ENCODE measurements around the gene FAM174C. TPM values are rescaled to one million over a fixed set of nuclear protein-coding genes. Genes with fewer than 3 reads are reported as not detected.

FAM174C gene
- total and polyA plus RNA-seq, 2 donors from 2014 or later, result 35.3 to 94.7 TPM

- H3K27me3 ChIP-seq (ENCODE audit: control insufficient read depth, insufficient read depth, low read length), result peaks cover 4% of the 10 kb centered on the region
- no peak overlapping the region for H3K4me3 ChIP-seq (ENCODE audit: low read length in 3 of 3)
- FAIRE-seq (no peak), DNase-seq (peak in 3 of 5 donors; percentile 47 to 73 (median 53))
- no peaks in the 10 kb centered on the region for H3K4me1 ChIP-seq (ENCODE audit: control insufficient read depth in 2 of 3, insufficient read depth in 2 of 3, low read depth in 1 of 3, low read length in 3 of 3)
- no peak for TF ChIP-seq CTCF (IDR thresholded peaks at IDR 0.05; ENCODE audit: borderline replicate concordance, extremely low read depth, insufficient read depth)
- H3K36me3 ChIP-seq (ENCODE audit: control insufficient read depth in 2 of 3, insufficient read depth in 3 of 3, low read length in 3 of 3), result no peaks in the 10 kb centered on the region
- intact Hi-C loops (cut with DNase I), result no loop called here
- H3K9me3 ChIP-seq (ENCODE audit: control insufficient read depth in 2 of 3, insufficient read depth in 1 of 3, low read length in 3 of 3), result no peaks in the 10 kb centered on the region
- H3K9ac ChIP-seq (ENCODE audit: low read length in 3 of 3), result no peak overlapping the region
- H3K27ac ChIP-seq (ENCODE audit: low read depth in 2 of 2, low read length in 2 of 2), result no peak overlapping the region
Observed at GRCh38 chr19:1312767-1313694, 37.7 kb downstream of the FAM174C start.

GRCh38 chr19:1313695-1314613 is 38.6 kb downstream of the FAM174C start:
- FAIRE-seq, result no peak
- H3K27me3 ChIP-seq (ENCODE audit: control insufficient read depth, insufficient read depth, low read length), result peaks cover 4% of the 10 kb centered on the region
- TF ChIP-seq CTCF (IDR thresholded peaks at IDR 0.05; ENCODE audit: borderline replicate concordance, extremely low read depth, insufficient read depth), result no peak

GRCh38 chr19:1315470-1316166 is 40.3 kb downstream of the FAM174C start:
- no peaks in the 10 kb centered on the region for H3K4me1 ChIP-seq (ENCODE audit: control insufficient read depth in 2 of 3, insufficient read depth in 2 of 3, low read depth in 1 of 3, low read length in 3 of 3)
- no peak overlapping the region for H3K9ac ChIP-seq (ENCODE audit: low read length in 3 of 3)
- peak; percentile 62 for TF ChIP-seq CTCF (IDR thresholded peaks at IDR 0.05; ENCODE audit: borderline replicate concordance, extremely low read depth, insufficient read depth)
- H3K27ac ChIP-seq (ENCODE audit: low read depth in 2 of 2, low read length in 2 of 2), result no peak overlapping the region
- no peak for FAIRE-seq
- no peak overlapping the region for H3K4me3 ChIP-seq (ENCODE audit: low read length in 3 of 3)
- intact Hi-C loops (cut with DNase I), result no loop called here
- H3K9me3 ChIP-seq (ENCODE audit: control insufficient read depth in 2 of 3, insufficient read depth in 1 of 3, low read length in 3 of 3), result no peaks in the 10 kb centered on the region
- H3K27me3 ChIP-seq (ENCODE audit: control insufficient read depth, insufficient read depth, low read length), result peaks cover 4% of the 10 kb centered on the region
- DNase-seq, result peak in 1 of 5 donors; percentile 64
- H3K36me3 ChIP-seq (ENCODE audit: control insufficient read depth in 2 of 3, insufficient read depth in 3 of 3, low read length in 3 of 3), result no peaks in the 10 kb centered on the region

More at GRCh38 chr19:1313695-1314613, 38.6 kb downstream of the FAM174C start:
- no peaks in the 10 kb centered on the region for H3K9me3 ChIP-seq (ENCODE audit: control insufficient read depth in 2 of 3, insufficient read depth in 1 of 3, low read length in 3 of 3)
- no peaks in the 10 kb centered on the region for H3K4me1 ChIP-seq (ENCODE audit: control insufficient read depth in 2 of 3, insufficient read depth in 2 of 3, low read depth in 1 of 3, low read length in 3 of 3)
- H3K4me3 ChIP-seq (ENCODE audit: low read length in 3 of 3), result no peak overlapping the region
- no peak overlapping the region for H3K9ac ChIP-seq (ENCODE audit: low read length in 3 of 3)
- no peak overlapping the region for H3K27ac ChIP-seq (ENCODE audit: low read depth in 2 of 2, low read length in 2 of 2)
- intact Hi-C loops (cut with DNase I), result no loop called here
- DNase-seq, result no peak
- H3K36me3 ChIP-seq (ENCODE audit: control insufficient read depth in 2 of 3, insufficient read depth in 3 of 3, low read length in 3 of 3), result no peaks in the 10 kb centered on the region

Measured in kidney (tissue), 14 donors.